HT1080 (cell line): ENCODE results near the gene FES. TPM values are rescaled to one million over a fixed set of nuclear protein-coding genes. Genes with fewer than 3 reads are reported as not detected.
"Not testable (repeated sequence)": the region's sequence is repeated elsewhere in the genome, so short reads cannot be mapped to it uniquely, and the experiment has no call there.

ENCODE experiments used
- DNase-seq: peaks from one replicate; pipeline ENCODE4 v3.0.0-alpha.2; 2015; ENCODE audit warnings: low read depth
- total RNA-seq: library from RNA; depleted of rRNA; stranded (reverse); fragments of >200 nt; shearing (Covaris generic); gene quantifications from 2 replicates; pipeline ENCODE4 v1.2.3, GENCODE V29; 2014

Gene FES
- total RNA-seq, 1 experiment from 2014 or later: 8.8 TPM

DNA sequence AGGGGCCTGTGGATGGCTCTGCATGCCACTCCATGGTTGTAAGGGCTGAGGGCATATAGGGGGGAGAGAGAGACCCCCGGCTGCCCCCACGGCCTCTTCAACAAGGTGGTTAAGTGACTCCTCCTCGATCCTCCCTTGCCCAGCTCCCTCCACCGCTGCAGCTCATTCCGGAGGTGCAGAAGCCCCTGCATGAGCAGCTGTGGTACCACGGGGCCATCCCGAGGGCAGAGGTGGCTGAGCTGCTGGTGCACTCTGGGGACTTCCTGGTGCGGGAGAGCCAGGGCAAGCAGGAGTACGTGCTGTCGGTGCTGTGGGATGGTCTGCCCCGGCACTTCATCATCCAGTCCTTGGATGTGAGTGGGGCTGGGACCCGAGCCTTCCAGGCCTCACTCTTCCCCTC lies 6.5 kb downstream of the FES start:
- DNase-seq: no peak

DNA sequence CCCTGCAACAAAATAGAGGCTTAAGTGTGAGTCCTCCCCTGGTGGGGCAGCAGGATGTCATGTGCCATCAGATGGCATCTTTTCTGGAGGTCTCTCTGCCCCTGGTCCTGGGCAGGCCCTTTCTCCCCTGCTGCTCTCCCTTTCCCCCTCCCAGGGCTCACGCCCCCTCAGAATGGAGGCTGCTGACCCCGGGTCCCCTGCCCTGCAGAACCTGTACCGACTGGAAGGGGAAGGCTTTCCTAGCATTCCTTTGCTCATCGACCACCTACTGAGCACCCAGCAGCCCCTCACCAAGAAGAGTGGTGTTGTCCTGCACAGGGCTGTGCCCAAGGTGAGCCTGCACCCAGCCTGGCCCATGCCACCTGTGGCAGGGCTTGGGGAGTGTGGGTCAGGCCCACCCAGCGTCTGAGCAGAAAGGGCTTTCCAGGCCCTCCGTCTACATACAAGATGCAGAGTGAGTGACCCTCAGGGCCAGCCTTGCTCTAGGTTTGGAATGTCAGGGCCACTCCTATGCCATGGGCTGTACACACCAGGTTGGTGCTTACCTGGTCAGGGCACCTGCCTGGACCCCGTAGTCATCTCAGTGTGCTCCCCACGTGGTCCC lies 7.1 kb downstream of the FES start:
- no peak for DNase-seq

DNA sequence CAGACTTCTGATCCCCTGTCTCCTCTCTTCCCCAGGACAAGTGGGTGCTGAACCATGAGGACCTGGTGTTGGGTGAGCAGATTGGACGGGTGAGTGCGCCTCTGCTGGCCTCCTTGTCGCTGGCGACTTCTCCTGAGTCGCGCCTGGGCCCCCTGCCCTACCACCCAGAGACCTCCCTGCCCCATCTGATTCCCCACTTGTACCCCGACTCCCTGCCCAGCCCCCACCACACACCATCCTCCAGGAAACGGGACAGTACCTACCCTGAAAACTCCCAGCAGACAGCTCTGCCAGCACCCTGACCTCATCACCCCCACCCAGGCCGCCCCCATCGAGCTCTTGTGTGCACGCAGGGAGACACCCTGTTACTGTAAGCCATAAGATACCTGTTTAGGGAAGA lies 7.7 kb downstream of the FES start:
- no peak for DNase-seq

DNA sequence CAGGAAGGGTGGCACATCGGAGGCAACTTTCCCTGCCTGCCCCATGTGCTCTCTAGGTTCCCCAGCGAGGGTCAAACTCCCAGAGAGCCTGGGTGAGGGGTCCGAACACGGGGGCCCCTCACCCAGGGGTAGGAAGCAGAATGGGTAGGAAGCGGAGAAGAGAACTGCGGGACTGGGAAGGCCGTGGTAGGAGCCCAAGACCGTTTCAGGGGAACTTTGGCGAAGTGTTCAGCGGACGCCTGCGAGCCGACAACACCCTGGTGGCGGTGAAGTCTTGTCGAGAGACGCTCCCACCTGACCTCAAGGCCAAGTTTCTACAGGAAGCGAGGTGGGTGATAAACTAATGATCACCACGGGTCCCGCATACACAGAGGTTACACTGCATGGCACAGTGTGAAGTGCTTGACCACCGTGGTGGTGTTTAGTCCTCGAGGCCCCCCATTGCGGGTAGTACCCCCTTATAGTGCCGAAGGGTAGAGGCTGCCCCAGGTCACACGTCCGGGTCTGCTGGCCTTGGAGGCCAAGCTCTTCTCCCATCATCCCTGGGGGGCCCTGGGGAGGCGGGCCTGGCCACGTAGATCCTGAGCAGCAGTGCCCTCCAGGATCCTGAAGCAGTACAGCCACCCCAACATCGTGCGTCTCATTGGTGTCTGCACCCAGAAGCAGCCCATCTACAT lies 8.3 kb downstream of the FES start:
- DNase-seq: no peak

DNA sequence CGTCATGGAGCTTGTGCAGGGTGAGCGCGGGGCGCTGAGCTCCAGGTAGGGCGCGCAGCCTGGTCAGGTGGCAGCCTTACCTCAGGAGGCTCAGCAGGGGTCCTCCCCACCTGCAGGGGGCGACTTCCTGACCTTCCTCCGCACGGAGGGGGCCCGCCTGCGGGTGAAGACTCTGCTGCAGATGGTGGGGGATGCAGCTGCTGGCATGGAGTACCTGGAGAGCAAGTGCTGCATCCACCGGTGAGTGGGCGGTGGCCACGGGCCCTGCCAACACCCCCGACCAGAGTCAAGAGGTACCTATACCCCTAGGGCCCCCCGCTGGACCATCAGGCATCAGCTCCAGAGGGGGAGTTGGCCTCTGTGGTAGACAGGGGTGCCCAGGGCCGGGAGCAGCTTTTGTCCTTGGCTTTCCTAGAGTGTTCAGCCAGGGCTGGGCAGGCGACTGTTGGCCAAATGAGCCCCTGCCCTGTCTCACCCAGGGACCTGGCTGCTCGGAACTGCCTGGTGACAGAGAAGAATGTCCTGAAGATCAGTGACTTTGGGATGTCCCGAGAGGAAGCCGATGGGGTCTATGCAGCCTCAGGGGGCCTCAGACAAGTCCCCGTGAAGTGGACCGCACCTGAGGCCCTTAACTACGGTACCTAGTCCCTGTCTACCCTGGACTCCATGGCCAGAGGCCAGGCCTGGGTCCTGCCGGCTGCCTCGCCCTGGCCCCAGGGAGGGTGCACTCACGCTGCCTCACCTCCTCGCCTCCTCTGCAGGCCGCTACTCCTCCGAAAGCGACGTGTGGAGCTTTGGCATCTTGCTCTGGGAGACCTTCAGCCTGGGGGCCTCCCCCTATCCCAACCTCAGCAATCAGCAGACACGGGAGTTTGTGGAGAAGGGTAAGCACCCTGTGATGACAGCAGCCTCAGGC lies 9.1 kb downstream of the FES start:
- peak; percentile 32 for DNase-seq

DNA sequence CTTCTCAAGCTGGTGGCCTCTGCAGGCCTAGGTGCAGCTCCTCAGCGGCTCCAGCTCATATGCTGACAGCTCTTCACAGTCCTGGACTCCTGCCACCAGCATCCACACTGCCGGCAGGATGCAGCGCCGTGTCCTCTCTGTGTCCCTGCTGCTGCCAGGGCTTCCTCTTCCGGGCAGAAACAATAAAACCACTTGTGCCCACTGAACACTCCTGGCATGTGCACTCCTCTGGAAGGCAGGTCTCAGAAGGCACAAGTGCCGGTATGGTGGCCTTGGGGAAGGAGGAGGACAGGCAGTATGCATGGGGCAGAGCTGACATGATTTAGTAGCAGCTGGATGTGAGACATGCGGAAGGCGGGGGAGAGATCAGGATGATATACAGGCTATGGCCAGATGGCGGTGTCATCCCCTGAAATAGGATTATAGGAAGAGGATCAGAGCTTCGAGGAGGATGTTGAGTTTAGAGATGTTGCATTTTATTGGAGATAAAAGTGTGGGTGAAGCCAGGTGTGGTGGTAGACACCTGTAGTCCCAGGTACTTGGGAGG lies 11.3 kb downstream of the FES start:
- no peak for DNase-seq

DNA sequence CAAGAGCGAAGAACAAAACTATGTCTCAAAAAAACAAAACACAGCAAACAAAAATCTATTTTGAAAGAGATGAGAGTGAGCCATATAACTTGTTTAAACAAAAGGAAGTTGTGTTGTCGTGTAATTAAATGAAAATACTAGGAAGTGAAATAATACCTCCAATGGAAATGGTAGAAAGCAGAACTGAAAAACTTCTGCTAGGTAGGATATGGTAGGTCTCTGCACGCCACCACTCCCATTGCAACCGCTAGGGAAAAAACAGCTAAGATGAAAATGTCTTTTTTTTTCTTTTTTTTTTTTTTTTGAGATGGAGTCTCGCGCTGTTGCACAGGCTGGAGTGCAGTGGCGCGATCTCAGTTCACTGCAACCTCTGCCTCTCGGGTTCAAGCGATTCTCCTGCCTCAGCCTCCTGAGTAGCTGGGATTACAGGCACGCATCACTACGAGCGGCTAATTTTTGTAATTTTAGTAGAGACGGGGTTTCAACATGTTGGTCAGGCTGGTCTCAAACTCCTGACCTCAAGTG lies 12.9 kb downstream of the FES start:
- not testable (repeated sequence) for DNase-seq

DNA sequence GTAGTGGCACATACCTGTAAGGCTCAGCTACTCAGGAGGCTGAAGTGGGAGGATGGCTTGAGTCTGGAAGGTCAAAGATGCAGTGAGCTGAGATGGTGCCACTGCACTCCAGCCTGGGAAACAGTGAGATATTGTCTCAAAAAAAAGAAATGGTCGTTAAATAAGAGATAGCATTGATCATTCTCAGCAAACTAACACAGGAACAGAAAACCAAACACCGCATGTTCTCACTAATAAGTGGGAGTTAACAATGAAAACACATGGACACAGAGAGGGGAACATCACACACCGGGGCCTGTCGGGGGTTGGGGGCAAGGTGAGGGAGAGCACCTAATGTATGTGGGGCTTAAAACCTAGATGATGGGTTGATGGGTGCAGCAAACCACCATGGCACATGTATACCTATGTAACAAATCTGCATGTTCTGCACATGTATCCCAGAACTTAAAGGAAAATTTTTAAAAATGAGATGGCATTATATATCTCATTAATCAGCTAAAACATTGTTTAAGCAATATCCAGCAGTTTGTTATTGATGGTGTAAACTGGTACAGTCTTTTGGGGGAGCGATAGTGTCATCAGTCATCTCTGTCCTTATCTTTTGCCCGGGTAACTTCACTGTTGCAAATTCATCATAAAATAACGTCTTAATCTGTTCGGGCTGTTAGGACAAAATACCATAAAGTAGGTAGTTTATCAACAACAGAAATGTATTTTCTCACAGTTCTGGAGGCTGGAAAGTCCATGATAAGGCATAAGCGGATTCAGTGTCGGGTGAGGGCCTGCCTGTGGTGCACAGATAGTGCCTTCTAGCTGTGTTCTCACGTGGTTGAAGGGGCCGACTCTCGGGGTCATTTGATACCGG lies 17.1 kb downstream of the FES start:
- DNase-seq: no peak

DNA sequence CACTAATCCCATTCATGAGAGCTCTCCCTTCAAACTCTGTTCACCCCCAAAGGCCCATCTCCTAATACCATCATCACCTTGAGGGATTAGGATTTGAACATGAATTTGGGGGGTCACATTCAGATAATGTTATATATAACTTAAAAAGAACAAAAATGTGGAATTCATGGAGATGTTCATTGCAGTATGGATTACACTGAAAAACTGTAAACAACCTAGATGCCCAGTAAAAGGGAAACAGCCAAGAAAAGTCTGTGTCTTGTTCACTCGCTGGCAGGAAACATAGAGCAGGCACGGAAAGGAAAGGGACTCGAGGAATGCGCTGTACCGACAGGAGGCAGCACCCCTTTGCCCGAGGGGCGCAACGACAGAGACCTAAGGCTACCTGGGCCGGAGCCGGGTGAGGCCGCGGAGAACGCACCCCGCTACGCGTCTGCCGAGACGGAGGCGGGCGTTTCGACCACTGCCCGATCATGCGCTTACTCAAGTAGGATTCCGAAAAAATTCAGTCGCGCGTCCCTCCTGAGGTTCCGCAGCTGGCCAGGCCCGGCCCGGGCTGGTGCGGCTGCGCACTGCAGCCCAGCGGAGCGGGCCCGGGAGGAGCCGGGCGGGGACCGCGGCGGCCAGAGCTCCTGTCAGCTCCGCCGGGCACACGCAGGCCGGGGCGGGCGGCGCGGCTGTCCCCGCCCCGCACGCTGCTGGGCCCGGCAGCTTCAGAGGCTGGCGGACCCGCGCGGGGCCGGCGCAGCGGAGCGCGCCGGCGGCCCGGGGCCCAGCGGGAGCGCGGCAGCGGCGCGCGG lies 17.9 kb downstream of the FES start:
- peak; percentile 75 for DNase-seq

DNA sequence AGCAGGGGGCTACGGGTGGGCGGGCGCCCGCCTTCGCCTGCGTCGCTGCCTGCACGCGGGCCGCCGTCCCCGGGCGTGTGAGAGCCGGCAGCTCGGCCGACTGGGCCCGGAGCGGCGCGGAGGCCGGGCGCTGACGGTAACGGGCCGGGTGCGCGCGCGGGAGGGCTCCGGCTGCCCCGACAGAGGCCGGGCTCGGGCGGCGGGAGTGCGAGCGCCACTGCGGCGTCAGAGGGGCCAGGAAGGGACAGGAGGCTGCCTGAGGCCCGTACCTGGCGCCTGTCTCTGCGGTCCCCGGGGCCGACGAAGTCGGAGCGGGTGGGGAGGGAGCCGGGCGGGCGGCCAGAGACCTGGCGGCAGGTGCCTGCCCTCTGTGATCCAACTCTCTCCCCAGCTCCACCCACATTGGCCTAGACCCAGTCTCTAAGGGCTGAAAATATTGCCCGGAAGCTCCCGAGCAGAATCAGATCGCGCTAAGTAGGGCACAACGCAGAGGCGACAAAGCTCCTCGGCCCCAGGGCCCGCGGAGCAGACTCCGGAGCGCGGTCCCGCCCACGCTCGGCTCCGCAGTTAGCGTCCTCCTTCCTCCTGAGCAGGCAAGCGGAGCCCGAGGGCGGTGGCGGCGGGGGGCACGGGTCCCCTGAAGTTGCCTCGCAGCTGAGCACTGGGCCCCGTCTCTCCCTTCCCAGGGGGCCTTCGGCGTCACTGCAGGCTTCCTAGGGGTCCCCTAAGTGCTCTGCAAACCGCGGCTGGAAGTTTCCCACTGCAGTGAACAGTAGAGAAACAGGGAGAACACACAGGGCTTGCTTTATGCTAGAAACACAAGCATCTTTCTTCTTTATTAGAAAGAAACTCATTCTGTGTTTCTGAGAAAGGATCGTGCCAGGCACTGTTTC lies 18.8 kb downstream of the FES start, which contains the start of gene MAN2A2:
TSS of gene MAN2A2 (plus strand) at position 463 of the 893 bp plus-strand sequence. CDS start 906 bp downstream, outside the sequence.
- peak; percentile 31 for DNase-seq

DNA sequence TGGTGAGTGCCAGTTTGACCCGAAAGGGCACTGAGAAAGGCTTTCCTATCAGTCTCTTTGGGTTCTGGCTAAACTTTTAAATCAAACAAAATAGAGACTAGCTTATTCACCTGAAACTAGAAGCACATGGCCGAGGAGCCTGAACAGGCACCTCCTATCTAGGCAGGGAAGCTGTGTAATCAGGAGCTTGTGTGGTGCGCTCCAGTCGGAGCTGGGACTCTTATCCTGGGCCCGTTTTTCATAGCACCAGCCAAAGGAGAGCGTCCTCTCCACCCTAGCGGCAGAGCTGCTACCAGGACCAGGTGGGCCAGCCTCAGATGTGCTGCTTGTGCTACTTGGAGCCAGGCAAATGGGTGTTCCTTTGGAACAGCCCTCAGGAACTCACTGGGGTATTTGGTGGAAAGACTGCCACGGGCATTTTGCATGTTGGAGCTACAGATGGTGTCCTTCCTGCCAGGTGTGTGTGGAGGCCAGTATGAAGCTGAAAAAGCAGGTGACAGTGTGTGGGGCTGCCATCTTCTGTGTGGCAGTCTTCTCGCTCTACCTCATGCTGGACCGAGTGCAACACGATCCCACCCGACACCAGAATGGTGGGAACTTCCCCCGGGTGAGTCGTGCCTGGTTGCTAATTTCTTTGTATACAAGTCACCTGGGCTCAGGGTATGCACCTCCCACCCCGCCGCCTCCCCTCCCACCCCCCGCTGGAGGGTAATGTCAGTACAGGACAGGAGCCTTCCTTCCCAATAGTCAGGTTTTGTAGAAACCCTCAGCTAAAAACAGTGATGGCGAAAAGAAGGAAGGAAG lies 19.6 kb downstream of the FES start:
- no peak for DNase-seq

DNA sequence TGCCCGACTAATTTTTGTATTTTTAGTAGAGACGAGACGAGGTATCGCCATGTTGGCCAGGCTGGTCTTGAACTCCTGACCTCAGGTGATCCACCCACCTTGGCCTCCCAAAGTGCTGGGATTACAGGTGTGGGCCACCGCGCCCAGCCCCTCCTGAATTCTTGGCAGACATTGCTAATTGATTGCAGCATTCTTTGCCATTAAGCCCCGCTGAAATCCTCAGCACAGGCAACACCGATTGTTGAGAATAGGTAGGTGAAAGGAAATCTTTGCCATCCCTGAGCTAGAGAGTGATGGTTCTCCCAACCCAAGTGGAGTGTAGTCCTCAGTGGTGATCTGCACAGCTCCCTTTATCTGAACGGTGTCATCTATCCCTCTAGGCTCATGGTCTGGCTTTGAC lies 20.4 kb downstream of the FES start:
- DNase-seq: no peak

DNA sequence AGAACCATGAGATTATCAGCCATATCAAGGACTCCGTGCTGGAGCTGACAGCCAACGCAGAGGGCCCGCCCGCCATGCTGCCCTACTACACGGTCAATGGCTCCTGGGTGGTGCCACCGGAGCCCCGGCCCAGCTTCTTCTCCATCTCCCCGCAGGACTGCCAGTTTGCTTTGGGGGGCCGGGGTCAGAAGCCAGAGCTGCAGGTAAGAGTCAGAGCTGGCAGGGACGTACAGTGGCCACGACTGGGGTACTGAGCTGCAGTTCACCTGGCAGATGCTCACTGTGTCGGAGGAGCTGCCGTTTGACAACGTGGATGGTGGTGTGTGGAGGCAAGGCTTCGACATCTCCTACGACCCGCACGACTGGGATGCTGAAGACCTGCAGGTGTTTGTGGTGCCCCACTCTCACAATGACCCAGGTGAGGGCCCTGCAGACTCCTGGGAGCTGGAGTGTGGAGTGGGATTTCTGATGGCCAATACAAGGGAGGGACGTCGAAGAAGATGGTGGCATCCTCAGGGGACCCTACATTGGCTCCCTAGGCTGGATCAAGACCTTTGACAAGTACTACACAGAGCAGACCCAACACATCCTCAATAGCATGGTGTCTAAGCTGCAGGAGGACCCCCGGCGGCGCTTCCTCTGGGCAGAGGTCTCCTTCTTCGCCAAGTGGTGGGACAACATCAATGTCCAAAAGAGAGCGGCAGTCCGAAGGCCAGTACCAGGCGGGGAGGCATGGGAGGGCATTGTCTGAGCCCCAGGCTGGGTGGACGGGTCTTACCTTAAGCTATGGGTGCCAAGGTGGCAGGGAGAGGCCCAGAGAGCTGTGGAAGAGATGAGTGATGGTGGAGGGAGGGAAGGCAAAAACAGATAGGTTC lies 21.2 kb downstream of the FES start:
- no peak for DNase-seq

DNA sequence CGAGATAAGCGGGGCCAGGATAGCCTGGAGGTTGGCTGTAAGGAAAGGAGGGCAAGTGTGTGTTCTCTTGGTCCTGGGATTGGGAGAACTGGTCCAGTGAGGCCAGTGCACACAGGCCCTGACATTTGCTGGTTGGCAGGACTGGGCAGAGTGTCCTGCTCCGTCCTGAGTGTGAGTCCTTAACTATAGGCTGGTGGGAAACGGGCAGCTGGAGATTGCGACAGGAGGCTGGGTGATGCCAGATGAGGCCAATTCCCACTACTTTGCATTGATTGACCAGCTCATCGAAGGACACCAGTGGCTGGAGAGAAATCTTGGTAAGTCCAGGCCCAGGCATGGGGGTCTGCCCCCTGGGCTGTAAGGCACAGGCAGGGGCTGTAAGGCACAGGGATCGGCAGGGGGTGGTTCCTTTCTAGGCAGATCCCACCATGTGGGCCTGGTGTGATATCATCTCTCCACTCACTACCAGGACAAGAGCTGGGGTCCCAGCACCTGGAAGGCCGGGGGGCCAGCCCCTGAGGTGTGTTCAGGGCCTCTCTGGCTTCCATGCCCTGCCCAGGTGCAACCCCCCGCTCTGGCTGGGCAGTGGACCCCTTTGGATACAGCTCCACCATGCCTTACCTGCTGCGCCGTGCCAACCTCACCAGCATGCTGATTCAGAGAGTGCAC lies 22.0 kb downstream of the FES start:
- DNase-seq: no peak

DNA sequence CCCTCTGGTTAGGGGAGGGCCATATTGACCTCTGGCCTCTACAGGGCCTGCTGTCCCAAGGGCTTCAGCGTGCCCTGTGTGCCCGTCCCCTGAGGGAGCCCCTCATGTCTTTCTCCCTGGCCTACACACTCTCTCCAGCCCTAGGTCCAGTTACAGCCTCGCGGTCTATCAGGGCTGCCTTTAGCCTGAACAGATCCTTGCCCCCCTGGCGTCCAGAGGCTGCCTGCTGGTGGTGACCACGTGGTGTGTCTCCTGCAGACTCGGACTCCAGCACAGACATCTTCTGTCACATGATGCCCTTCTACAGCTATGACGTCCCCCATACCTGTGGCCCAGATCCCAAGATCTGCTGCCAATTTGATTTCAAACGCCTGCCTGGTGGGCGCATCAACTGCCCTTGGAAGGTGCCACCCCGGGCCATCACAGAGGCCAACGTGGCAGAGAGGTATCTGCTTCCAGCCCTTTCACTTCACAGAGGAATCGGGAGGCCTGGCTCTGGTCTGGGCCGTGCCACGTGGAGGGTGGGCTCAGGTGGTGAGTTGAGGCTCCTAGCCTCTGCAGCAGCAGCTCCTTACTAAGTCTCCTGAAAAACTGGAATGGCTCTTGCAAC lies 22.9 kb downstream of the FES start:
- DNase-seq: no peak
